ENCODE data around the gene PTPRM.

GRCh38 chr18:8006979-8007378 is 439.9 kb downstream of the PTPRM start:
- TF ChIP-seq CTCF (conservative IDR thresholded peaks at IDR 0.05; ENCODE audit: low read depth, low read length) = no peak
- TF ChIP-seq EZH2 (IDR thresholded peaks at IDR 0.05; ENCODE audit: borderline replicate concordance, low read depth, low read length, poor library complexity, severe bottlenecking) = no peak
